Measurements from ENCODE around the gene MRPS15. TPM values are rescaled to one million over a fixed set of nuclear protein-coding genes. Genes with fewer than 3 reads are reported as not detected.

Gene MRPS15
- total and polyA plus RNA-seq, 4 donors = 34.7 to 81.3 (median 57.8) TPM

- H3K27ac ChIP-seq (ENCODE audit: low read depth in 1 of 2, low read length in 2 of 2) = no peak overlapping the region
- no peaks in the 10 kb centered on the region for H3K9me3 ChIP-seq (ENCODE audit: control insufficient read depth, low read length)
- H3K27me3 ChIP-seq (ENCODE audit: control insufficient read depth in 1 of 2, insufficient read depth in 2 of 2, low read length in 1 of 2) = no peaks in the 10 kb centered on the region
- no peaks in the 10 kb centered on the region for H3K36me3 ChIP-seq (ENCODE audit: control insufficient read depth in 1 of 2, insufficient read depth in 2 of 2, low read length in 1 of 2)
- DNase-seq (no peak), ATAC-seq (ENCODE audit: low FRiP score) (no peak)
- 71 to 77% methylated on average over 5 of the region's 5 CpGs for WGBS, 2 donors
- intact Hi-C loops (cut with DNase I) = no loop called here
- no peak overlapping the region for H3K4me3 ChIP-seq (ENCODE audit: low read length in 2 of 2)
- no peaks in the 10 kb centered on the region for H3K4me1 ChIP-seq (ENCODE audit: control insufficient read depth in 1 of 2, insufficient read depth in 2 of 2, low read length in 2 of 2)
Observed at GRCh38 chr1:36446746-36447145, 17.4 kb downstream of the MRPS15 start.

- H3K4me1 ChIP-seq (ENCODE audit: control insufficient read depth in 1 of 2, insufficient read depth in 2 of 2, low read length in 2 of 2) = no peaks in the 10 kb centered on the region
- no peak overlapping the region for H3K27ac ChIP-seq (ENCODE audit: low read depth in 1 of 2, low read length in 2 of 2)
- ATAC-seq (ENCODE audit: low FRiP score) (no peak), DNase-seq (no peak)
- H3K27me3 ChIP-seq (ENCODE audit: control insufficient read depth in 1 of 2, insufficient read depth in 2 of 2, low read length in 1 of 2) = no peaks in the 10 kb centered on the region
- H3K9me3 ChIP-seq (ENCODE audit: control insufficient read depth, low read length) = no peaks in the 10 kb centered on the region
- intact Hi-C loops (cut with DNase I) = no loop called here
- H3K4me3 ChIP-seq (ENCODE audit: low read length in 2 of 2) = no peak overlapping the region
- no peaks in the 10 kb centered on the region for H3K36me3 ChIP-seq (ENCODE audit: control insufficient read depth in 1 of 2, insufficient read depth in 2 of 2, low read length in 1 of 2)
- WGBS, 2 donors = 66 to 69% methylated on average over 8 of the region's 8 CpGs
Observed at GRCh38 chr1:36446271-36446670, 17.9 kb downstream of the MRPS15 start.

DNA sequence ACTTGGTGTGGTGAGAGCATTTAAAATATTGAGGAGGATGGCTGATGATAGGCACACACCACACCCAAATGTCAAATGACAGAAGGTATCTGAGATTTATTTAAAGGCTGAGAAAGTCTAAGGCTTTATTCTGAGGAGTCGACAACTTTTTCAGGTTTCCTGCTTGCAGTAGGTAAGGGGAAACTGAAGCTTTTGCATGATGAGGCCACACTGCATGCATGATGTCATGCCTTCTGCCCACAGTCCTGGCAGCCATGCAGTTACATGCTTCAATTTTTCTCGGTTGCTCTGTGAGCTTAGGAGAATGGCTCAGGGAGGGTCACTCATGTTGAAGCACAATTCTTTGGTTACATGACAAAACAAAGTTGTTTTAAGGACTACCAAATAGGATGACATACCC lies 20.9 kb downstream of the MRPS15 start:
- H3K4me1 ChIP-seq (ENCODE audit: control insufficient read depth in 1 of 2, insufficient read depth in 2 of 2, low read length in 2 of 2) = no peaks in the 10 kb centered on the region
- H3K4me3 ChIP-seq (ENCODE audit: low read length in 2 of 2) = no peak overlapping the region
- H3K27ac ChIP-seq (ENCODE audit: low read depth in 1 of 2, low read length in 2 of 2) = no peak overlapping the region
- H3K27me3 ChIP-seq (ENCODE audit: control insufficient read depth in 1 of 2, insufficient read depth in 2 of 2, low read length in 1 of 2) = no peaks in the 10 kb centered on the region
- no peak for ATAC-seq (ENCODE audit: low FRiP score)
- no peaks in the 10 kb centered on the region for H3K9me3 ChIP-seq (ENCODE audit: control insufficient read depth, low read length)
- DNase-seq = no peak
- H3K36me3 ChIP-seq (ENCODE audit: control insufficient read depth in 1 of 2, insufficient read depth in 2 of 2, low read length in 1 of 2) = no peaks in the 10 kb centered on the region
- intact Hi-C loops (cut with DNase I) = no loop called here
- 67 to 82% methylated on average over 2 of the region's 2 CpGs for WGBS, 2 donors

DNA sequence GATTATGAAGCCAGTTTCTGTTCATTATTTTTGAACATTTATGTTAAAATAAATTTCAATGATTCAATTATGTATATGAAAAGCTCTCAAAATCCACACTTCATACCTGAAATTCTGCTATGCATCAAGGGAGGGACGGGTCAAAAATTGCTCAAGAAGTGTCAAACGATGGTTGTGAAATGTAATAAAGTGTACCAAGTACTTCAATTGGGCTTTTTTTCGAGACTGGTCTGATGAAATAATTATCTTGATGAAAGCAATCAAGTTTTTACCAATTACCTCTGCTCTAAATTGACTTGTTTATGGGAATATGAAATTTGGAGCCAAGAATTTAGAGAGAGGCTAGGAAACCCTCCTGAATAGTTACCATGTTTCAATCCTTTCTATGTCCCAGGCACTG lies 21.8 kb downstream of the MRPS15 start:
- no peak overlapping the region for H3K4me3 ChIP-seq (ENCODE audit: low read length in 2 of 2)
- 90 to 91% methylated on average over 3 of the region's 3 CpGs for WGBS, 2 donors
- H3K27me3 ChIP-seq (ENCODE audit: control insufficient read depth in 1 of 2, insufficient read depth in 2 of 2, low read length in 1 of 2) = no peaks in the 10 kb centered on the region
- no peaks in the 10 kb centered on the region for H3K9me3 ChIP-seq (ENCODE audit: control insufficient read depth, low read length)
- no peak for DNase-seq
- no peaks in the 10 kb centered on the region for H3K4me1 ChIP-seq (ENCODE audit: control insufficient read depth in 1 of 2, insufficient read depth in 2 of 2, low read length in 2 of 2)
- no peak for ATAC-seq (ENCODE audit: low FRiP score)
- intact Hi-C loops (cut with DNase I) = no loop called here
- peaks cover 0 to 1% of the 10 kb centered on the region in 2 donors for H3K36me3 ChIP-seq (ENCODE audit: control insufficient read depth in 1 of 2, insufficient read depth in 2 of 2, low read length in 1 of 2)
- no peak overlapping the region for H3K27ac ChIP-seq (ENCODE audit: low read depth in 1 of 2, low read length in 2 of 2)

DNA sequence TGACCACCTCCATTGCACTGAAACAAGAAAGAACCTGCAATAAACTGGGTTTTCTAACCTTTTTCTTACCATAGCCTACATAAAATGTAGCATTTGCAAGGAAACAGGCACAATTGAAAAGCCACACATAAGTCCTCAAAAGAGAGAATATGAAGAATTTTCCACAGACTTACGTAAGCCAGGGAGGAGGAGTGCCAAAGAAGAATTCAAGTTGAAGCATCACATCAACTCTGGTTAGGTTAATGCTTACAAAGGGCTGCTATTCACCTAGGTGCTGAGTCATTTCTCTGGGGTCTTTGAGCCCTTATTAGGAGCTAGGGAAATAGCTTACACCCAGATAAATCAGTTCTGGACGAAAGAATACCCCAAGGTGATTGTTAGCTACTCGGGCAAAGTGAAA lies 23.5 kb downstream of the MRPS15 start:
- Histone ChIP-seq H3K4me1 (ENCODE audit: control insufficient read depth in 1 of 2, insufficient read depth in 2 of 2, low read length in 2 of 2) (no peaks in the 10 kb centered on the region), H3K4me3 (ENCODE audit: low read length in 2 of 2) (no peak overlapping the region), H3K27ac (ENCODE audit: low read depth in 1 of 2, low read length in 2 of 2) (no peak overlapping the region), H3K27me3 (ENCODE audit: control insufficient read depth in 1 of 2, insufficient read depth in 2 of 2, low read length in 1 of 2) (no peaks in the 10 kb centered on the region), H3K36me3 (ENCODE audit: control insufficient read depth in 1 of 2, insufficient read depth in 2 of 2, low read length in 1 of 2) (peaks cover 0 to 1% of the 10 kb centered on the region in 2 donors), H3K9me3 (ENCODE audit: control insufficient read depth, low read length) (no peaks in the 10 kb centered on the region)
- DNase-seq (no peak), ATAC-seq (ENCODE audit: low FRiP score) (no peak)
- intact Hi-C loops (cut with DNase I) = no loop called here
- 86 to 88% methylated on average over 3 of the region's 3 CpGs for WGBS, 2 donors

- peaks cover 0 to 1% of the 10 kb centered on the region in 2 donors for H3K36me3 ChIP-seq (ENCODE audit: control insufficient read depth in 1 of 2, insufficient read depth in 2 of 2, low read length in 1 of 2)
- no peak overlapping the region for H3K27ac ChIP-seq (ENCODE audit: low read depth in 1 of 2, low read length in 2 of 2)
- intact Hi-C loops (cut with DNase I) = no loop called here
- no peaks in the 10 kb centered on the region for H3K27me3 ChIP-seq (ENCODE audit: control insufficient read depth in 1 of 2, insufficient read depth in 2 of 2, low read length in 1 of 2)
- no peak for ATAC-seq (ENCODE audit: low FRiP score)
- H3K9me3 ChIP-seq (ENCODE audit: control insufficient read depth, low read length) = no peaks in the 10 kb centered on the region
- WGBS, 2 donors = 70 to 85% methylated on average over 3 of the region's 3 CpGs
- no peaks in the 10 kb centered on the region for H3K4me1 ChIP-seq (ENCODE audit: control insufficient read depth in 1 of 2, insufficient read depth in 2 of 2, low read length in 2 of 2)
- DNase-seq = no peak
- H3K4me3 ChIP-seq (ENCODE audit: low read length in 2 of 2) = no peak overlapping the region
Observed at GRCh38 chr1:36440044-36440443, 24.1 kb downstream of the MRPS15 start.

DNA sequence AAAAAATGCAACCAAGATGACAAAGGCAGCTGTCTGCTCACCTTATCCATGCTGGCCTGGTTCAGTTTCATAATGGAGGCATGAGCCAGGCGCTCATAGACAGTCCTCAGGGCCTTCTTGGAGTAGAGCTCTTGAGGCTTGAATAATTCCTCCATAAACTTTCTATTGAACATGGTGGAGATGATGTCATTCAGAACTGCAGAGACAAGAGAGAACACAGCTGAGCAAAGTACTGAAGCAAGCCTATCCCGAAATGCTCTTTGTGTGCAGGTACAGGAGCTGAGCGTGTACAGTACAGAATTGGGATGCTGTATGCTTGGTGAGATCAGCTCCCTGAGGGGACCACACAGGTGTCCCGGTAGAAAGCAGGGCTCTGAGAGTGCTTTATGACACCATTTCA lies 25.5 kb downstream of the MRPS15 start:
- Histone ChIP-seq H3K27me3 (ENCODE audit: control insufficient read depth in 1 of 2, insufficient read depth in 2 of 2, low read length in 1 of 2) (no peaks in the 10 kb centered on the region), H3K4me1 (ENCODE audit: control insufficient read depth in 1 of 2, insufficient read depth in 2 of 2, low read length in 2 of 2) (no peaks in the 10 kb centered on the region), H3K36me3 (ENCODE audit: control insufficient read depth in 1 of 2, insufficient read depth in 2 of 2, low read length in 1 of 2) (peaks cover 0 to 1% of the 10 kb centered on the region in 2 donors), H3K9me3 (ENCODE audit: control insufficient read depth, low read length) (no peaks in the 10 kb centered on the region), H3K27ac (ENCODE audit: low read depth in 1 of 2, low read length in 2 of 2) (no peak overlapping the region), H3K4me3 (ENCODE audit: low read length in 2 of 2) (no peak overlapping the region)
- WGBS, 2 donors = 89 to 90% methylated on average over 4 of the region's 4 CpGs
- intact Hi-C loops (cut with DNase I) = no loop called here
- DNase-seq = no peak
- ATAC-seq (ENCODE audit: low FRiP score) = no peak

DNA sequence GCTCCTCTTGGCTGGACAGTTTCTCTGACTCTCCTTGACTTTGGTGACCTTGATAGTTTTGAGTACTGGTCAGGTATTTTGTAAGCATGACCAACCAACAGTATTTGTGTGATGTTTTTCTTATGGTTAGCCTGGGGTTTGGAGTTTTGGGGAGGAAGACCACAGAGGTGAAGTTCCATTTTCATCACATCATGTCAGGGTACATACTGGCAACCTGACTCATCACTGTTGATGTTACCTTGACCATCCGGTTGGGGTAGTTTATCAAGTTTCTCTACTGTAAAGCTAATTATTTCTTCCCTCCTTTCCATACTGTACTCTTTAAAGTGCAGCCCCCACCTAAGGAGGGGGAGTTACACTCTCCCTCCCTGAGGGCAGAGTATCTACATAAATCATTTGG lies 27.4 kb downstream of the MRPS15 start:
- no peaks in the 10 kb centered on the region for H3K4me1 ChIP-seq (ENCODE audit: control insufficient read depth in 1 of 2, insufficient read depth in 2 of 2, low read length in 2 of 2)
- ATAC-seq (ENCODE audit: low FRiP score) (no peak), DNase-seq (no peak)
- intact Hi-C loops (cut with DNase I) = no loop called here
- WGBS, 2 donors = 75 to 78% methylated on average over 1 of the region's 1 CpG
- no peaks in the 10 kb centered on the region for H3K9me3 ChIP-seq (ENCODE audit: control insufficient read depth, low read length)
- no peaks in the 10 kb centered on the region for H3K27me3 ChIP-seq (ENCODE audit: control insufficient read depth in 1 of 2, insufficient read depth in 2 of 2, low read length in 1 of 2)
- no peak overlapping the region for H3K27ac ChIP-seq (ENCODE audit: low read depth in 1 of 2, low read length in 2 of 2)
- peaks cover 0 to 3% of the 10 kb centered on the region in 2 donors for H3K36me3 ChIP-seq (ENCODE audit: control insufficient read depth in 1 of 2, insufficient read depth in 2 of 2, low read length in 1 of 2)
- no peak overlapping the region for H3K4me3 ChIP-seq (ENCODE audit: low read length in 2 of 2)

DNA sequence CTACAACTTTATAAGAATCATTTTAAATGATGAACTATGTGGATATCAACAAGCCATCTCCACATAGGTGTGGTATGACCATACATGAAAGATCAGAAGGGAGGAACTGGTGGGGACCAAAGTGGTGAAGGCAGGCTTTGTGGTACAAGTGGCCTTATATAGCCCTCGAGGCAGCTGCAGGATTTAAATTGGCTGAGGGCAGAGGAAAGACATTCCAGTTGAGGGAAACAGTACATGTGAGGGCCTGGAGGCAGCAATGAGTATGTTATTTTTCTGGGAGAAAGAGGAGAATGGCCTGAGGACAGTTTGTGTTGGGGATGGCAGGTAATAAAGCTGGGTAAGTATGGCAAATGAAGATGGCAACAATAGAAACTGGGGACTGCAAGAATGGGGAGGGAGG lies 31.1 kb downstream of the MRPS15 start:
- 36 to 39% methylated on average over 1 of the region's 1 CpG for WGBS, 2 donors
- intact Hi-C loops (cut with DNase I) = no loop called here

More for the DNA sequence above, 31.1 kb downstream of the MRPS15 start:
- H3K27me3 ChIP-seq (ENCODE audit: control insufficient read depth in 1 of 2, insufficient read depth in 2 of 2, low read length in 1 of 2) = no peaks in the 10 kb centered on the region
- no peaks in the 10 kb centered on the region for H3K4me1 ChIP-seq (ENCODE audit: control insufficient read depth in 1 of 2, insufficient read depth in 2 of 2, low read length in 2 of 2)
- peaks cover 0 to 5% of the 10 kb centered on the region in 2 donors for H3K36me3 ChIP-seq (ENCODE audit: control insufficient read depth in 1 of 2, insufficient read depth in 2 of 2, low read length in 1 of 2)
- no peak overlapping the region for H3K4me3 ChIP-seq (ENCODE audit: low read length in 2 of 2)
- H3K27ac ChIP-seq (ENCODE audit: low read depth in 1 of 2, low read length in 2 of 2) = no peak overlapping the region
- ATAC-seq (ENCODE audit: low FRiP score) (no peak), DNase-seq (no peak)
- no peaks in the 10 kb centered on the region for H3K9me3 ChIP-seq (ENCODE audit: control insufficient read depth, low read length)
